HCT116 (cell line): Measurements from ENCODE around the gene POC1A. TPM values are rescaled to one million over a fixed set of nuclear protein-coding genes. Genes with fewer than 3 reads are reported as not detected.

Source experiments
- ATAC-seq: fragments of 200-7000 bp; cut with Tn5 transposase; 2 replicates; pipeline ENCODE4 v1.9.1; 2020; ENCODE audit warnings: mild to moderate bottlenecking, moderate library complexity
- BruUV-seq: library from RNA; stranded (reverse); fragments of 400-500 nt; replicated peaks from 2 replicates; lab custom pipeline; 2021; lab: Mats Ljungman, UMichigan
- CTCF ChIA-PET: fragments of 300-600 bp; sonication (Branson Sonifier 250); formaldehyde crosslinking; loops from one replicate; lab custom pipeline; 2021; ENCODE audit warnings: antibody characterized with exemption; lab: Charles Lee
- POLR2A ChIA-PET: fragments of 300-600, 350-600 bp; sonication (Branson Sonifier 250); formaldehyde crosslinking; loops from one replicate; lab custom pipeline; 2021; ENCODE audit warnings: antibody characterized with exemption; lab: Charles Lee
- RAD21 ChIA-PET, 2 experiments: fragments of 300-600 bp; sonication (Branson Sonifier 250); formaldehyde crosslinking; loops; one replicate each; lab custom pipeline; 2023; ENCODE audit warnings: low total read pairs in 2 of 2; ENCODE audit not compliant: uncharacterized antibody in 2 of 2, unreplicated experiment in 2 of 2, low non-redundant PET in 1 of 2; lab: Charles Lee
- DNase-seq: peaks from one replicate; pipeline ENCODE4 v3.0.0-alpha.2; 2010; ENCODE audit warnings: low read depth, low spot score
- H2AFZ ChIP-seq: fragments of 200-600 bp; shearing (Covaris generic), sonication (generic); 2 replicates; pipeline ENCODE4 v1.6.1; 2017; ENCODE audit warnings: low read depth, mixed run types, mixed read lengths, antibody characterized with exemption, low read length; ENCODE audit not compliant: poor library complexity, severe bottlenecking
- H3K27ac ChIP-seq: 2 replicates; pipeline ENCODE4 v1.5.1; 2012; ENCODE audit warnings: low read depth, low read length
- H3K27me3 ChIP-seq: fragments of 200-600 bp; sonication (generic); 2 replicates; pipeline ENCODE4 v1.6.1; 2016; ENCODE audit warnings: mixed run types, low read length, mixed read lengths; ENCODE audit not compliant: insufficient read depth
- H3K36me3 ChIP-seq, 2 experiments: fragments of 200-500 bp in 1 of 2; fragments of 200-600 bp in 1 of 2; sonication (Bioruptor generic) in 1 of 2; sonication (generic) in 1 of 2; 2 replicates each; pipeline versions ENCODE4 v1.5.1 to v1.6.1; 2014 to 2016; ENCODE audit warnings: low read length in 2 of 2, inconsistent platforms in 1 of 2, mixed read lengths in 1 of 2, mixed run types in 1 of 2; ENCODE audit not compliant: insufficient read depth in 2 of 2, control insufficient read depth in 1 of 2
- H3K4me1 ChIP-seq, 2 experiments: fragments of 200-600 bp in 1 of 2; sonication (generic) in 1 of 2; 2 replicates each; pipeline versions ENCODE4 v1.5.1 to v1.6.1; 2012 to 2017; ENCODE audit warnings: low read length in 2 of 2, inconsistent platforms in 1 of 2, mild to moderate bottlenecking in 1 of 2, mixed read lengths in 1 of 2, mixed run types in 1 of 2, moderate library complexity in 1 of 2; ENCODE audit not compliant: insufficient read depth in 2 of 2, control insufficient read depth in 1 of 2
- H3K4me2 ChIP-seq: fragments of 200-600 bp; sonication (generic); 2 replicates; pipeline ENCODE4 v1.6.1; 2017; ENCODE audit warnings: mixed run types, low read length, mixed read lengths
- H3K4me3 ChIP-seq, 2 experiments: fragments of 200-600 bp in 1 of 2; sonication (generic) in 1 of 2; replicated peaks in 1 of 2; 2 replicates each; pipeline ENCODE4 v1.5.1; 2011 to 2016; ENCODE audit warnings: low read length in 2 of 2, control low read depth in 1 of 2, low read depth in 1 of 2, mild to moderate bottlenecking in 1 of 2, mixed read lengths in 1 of 2, mixed run types in 1 of 2
- H3K79me2 ChIP-seq: fragments of 200-600 bp; sonication (generic); 2 replicates; pipeline ENCODE4 v1.6.1; 2017; ENCODE audit warnings: mild to moderate bottlenecking, mixed run types, low read length, moderate library complexity, mixed read lengths; ENCODE audit not compliant: insufficient read depth
- H3K9ac ChIP-seq: fragments of 200-600 bp; sonication (generic); 2 replicates; pipeline ENCODE4 v1.6.1; 2016; ENCODE audit warnings: low read length, mixed read lengths
- H3K9me2 ChIP-seq: fragments of 200-600 bp; sonication (generic), shearing (Covaris generic); 2 replicates; pipeline ENCODE4 v1.6.1; 2017; ENCODE audit warnings: mixed run types, mild to moderate bottlenecking, moderate library complexity; ENCODE audit not compliant: insufficient read depth
- H3K9me3 ChIP-seq, 2 experiments: fragments of 200-500 bp in 1 of 2; fragments of 200-600 bp in 1 of 2; sonication (Bioruptor generic) in 1 of 2; sonication (generic) in 1 of 2; 2 replicates each; pipeline ENCODE4 v1.6.1; 2014 to 2017; ENCODE audit warnings: low read length in 2 of 2, mixed read lengths in 2 of 2, inconsistent platforms in 1 of 2, low read depth in 1 of 2, mild to moderate bottlenecking in 1 of 2, mixed run types in 1 of 2, moderate library complexity in 1 of 2; ENCODE audit not compliant: control insufficient read depth in 1 of 2, insufficient read depth in 1 of 2
- H4K20me1 ChIP-seq: fragments of 200-600 bp; sonication (generic), shearing (Covaris generic); 2 replicates; pipeline ENCODE4 v1.6.1; 2017; ENCODE audit warnings: mixed run types, mild to moderate bottlenecking, moderate library complexity; ENCODE audit not compliant: insufficient read depth
- ATF3 ChIP-seq: IDR thresholded peaks from 2 replicates; pipeline ENCODE4 v1.6.1; 2012
- CBX3 ChIP-seq: IDR thresholded peaks from 2 replicates; pipeline ENCODE4 v1.6.1; 2012; ENCODE audit warnings: low read depth
- CEBPB ChIP-seq: IDR thresholded peaks from 2 replicates; pipeline ENCODE4 v1.6.1; 2012; ENCODE audit warnings: low read depth
- EGR1 ChIP-seq: IDR thresholded peaks from 2 replicates; pipeline ENCODE4 v1.6.1; 2012; ENCODE audit warnings: low read depth
- ELF1 ChIP-seq: IDR thresholded peaks from 2 replicates; pipeline ENCODE4 v1.6.1; 2012; ENCODE audit warnings: low read depth, borderline replicate concordance
- EZH2 ChIP-seq: fragments of 200-600 bp; sonication (generic); IDR thresholded peaks from 2 replicates; pipeline ENCODE4 v1.6.1; 2017; ENCODE audit warnings: antibody characterized with exemption, mixed run types
- EZH2phosphoT487 ChIP-seq: fragments of 200-600 bp; IDR thresholded peaks from 2 replicates; pipeline ENCODE4 v1.6.1; 2018; ENCODE audit warnings: antibody characterized with exemption, borderline replicate concordance
- FOSL1 ChIP-seq: IDR thresholded peaks from 2 replicates; pipeline ENCODE4 v1.6.1; 2012; ENCODE audit warnings: low read depth
- JUND ChIP-seq: IDR thresholded peaks from 2 replicates; pipeline ENCODE4 v1.6.1; 2012
- POLR2A ChIP-seq: IDR thresholded peaks from 2 replicates; pipeline ENCODE4 v1.7.0; 2011; ENCODE audit warnings: borderline replicate concordance; ENCODE audit not compliant: insufficient read depth, insufficient read length; ENCODE audit errors: extremely low read depth
- POLR2AphosphoS5 ChIP-seq: IDR thresholded peaks from 2 replicates; pipeline ENCODE4 v1.6.1; 2011; ENCODE audit warnings: mild to moderate bottlenecking, low read depth, low read length, moderate library complexity
- RAD21 ChIP-seq: IDR thresholded peaks from 2 replicates; pipeline ENCODE4 v1.6.1; 2012; ENCODE audit warnings: low read depth, mild to moderate bottlenecking
- SIN3A ChIP-seq: IDR thresholded peaks from 2 replicates; pipeline ENCODE4 v1.6.1; 2012; ENCODE audit warnings: low read depth
- TCF7L2 ChIP-seq: IDR thresholded peaks from 2 replicates; pipeline ENCODE4 v1.7.0; 2011; ENCODE audit warnings: borderline replicate concordance, inconsistent platforms; ENCODE audit not compliant: insufficient read depth, insufficient read length; ENCODE audit errors: extremely low read depth
- YY1 ChIP-seq: IDR thresholded peaks from 2 replicates; pipeline ENCODE4 v1.6.1; 2011; ENCODE audit warnings: low read length, low read depth, moderate library complexity, mild to moderate bottlenecking; ENCODE audit not compliant: insufficient replicate concordance; ENCODE audit errors: extremely low read depth
- ZFX ChIP-seq: fragments of 450-650 bp; IDR thresholded peaks from 2 replicates; pipeline ENCODE4 v1.6.1; 2017
- ZNF274 ChIP-seq: fragments of 200-500 bp; sonication (Bioruptor generic); IDR thresholded peaks from 2 replicates; pipeline ENCODE4 v1.6.1; 2014; ENCODE audit warnings: mild to moderate bottlenecking, low read depth, low read length, inconsistent platforms
- intact Hi-C: fragments of 100-400 bp; cut with micrococcal nuclease; formaldehyde crosslinking; loops from 2 replicates; pipeline ENCODE4 v1.10.0; 2022
- total RNA-seq: library from RNA; stranded (reverse); gene quantifications from one replicate; pipeline ENCODE4 v1.2.1, GENCODE V29; 2021; ENCODE audit not compliant: unreplicated experiment
- TF ChIP-seq, protein P1 (sequence below): IDR thresholded peaks from 2 replicates; pipeline ENCODE4 v1.6.1; 2011; ENCODE audit warnings: mild to moderate bottlenecking, low read length, moderate library complexity; ENCODE audit not compliant: insufficient replicate concordance; ENCODE audit errors: extremely low read depth
- TF ChIP-seq, protein P2 (sequence below): IDR thresholded peaks from 2 replicates; pipeline ENCODE4 v1.6.1; 2012
- TF ChIP-seq, protein P3 (sequence below): IDR thresholded peaks from 2 replicates; pipeline ENCODE4 v1.6.1; 2012; ENCODE audit warnings: low read depth

The POC1A gene
- total RNA-seq, 1 experiment from 2014 or later: 34.0 TPM

- ATAC-seq (no peak), DNase-seq (no peak)
- no peaks in the 10 kb centered on the region for H3K27me3 ChIP-seq
- no peak overlapping the region for H3K9ac ChIP-seq
- ChIA-PET CTCF (no interaction called here), RAD21 (no interaction called here), POLR2A (interaction anchor here (0.6 kb wide), 1 partner anchor 82 kb away, joined by 3 read pairs; no protein-coding TSS in a partner anchor)
- peaks cover 17% of the 10 kb centered on the region for H3K79me2 ChIP-seq
- TF ChIP-seq ELF1 (no peak), YY1 (no peak), POLR2A (no peak), ZNF274 (no peak), EZH2phosphoT487 (no peak), ATF3 (no peak), CBX3 (no peak), RAD21 (no peak), EGR1 (no peak), JUND (no peak), ZFX (no peak), CEBPB (no peak), POLR2AphosphoS5 (no peak), TCF7L2 (no peak), SIN3A (no peak), EZH2 (no peak), FOSL1 (no peak)
- TF ChIP-seq, protein P1, sequence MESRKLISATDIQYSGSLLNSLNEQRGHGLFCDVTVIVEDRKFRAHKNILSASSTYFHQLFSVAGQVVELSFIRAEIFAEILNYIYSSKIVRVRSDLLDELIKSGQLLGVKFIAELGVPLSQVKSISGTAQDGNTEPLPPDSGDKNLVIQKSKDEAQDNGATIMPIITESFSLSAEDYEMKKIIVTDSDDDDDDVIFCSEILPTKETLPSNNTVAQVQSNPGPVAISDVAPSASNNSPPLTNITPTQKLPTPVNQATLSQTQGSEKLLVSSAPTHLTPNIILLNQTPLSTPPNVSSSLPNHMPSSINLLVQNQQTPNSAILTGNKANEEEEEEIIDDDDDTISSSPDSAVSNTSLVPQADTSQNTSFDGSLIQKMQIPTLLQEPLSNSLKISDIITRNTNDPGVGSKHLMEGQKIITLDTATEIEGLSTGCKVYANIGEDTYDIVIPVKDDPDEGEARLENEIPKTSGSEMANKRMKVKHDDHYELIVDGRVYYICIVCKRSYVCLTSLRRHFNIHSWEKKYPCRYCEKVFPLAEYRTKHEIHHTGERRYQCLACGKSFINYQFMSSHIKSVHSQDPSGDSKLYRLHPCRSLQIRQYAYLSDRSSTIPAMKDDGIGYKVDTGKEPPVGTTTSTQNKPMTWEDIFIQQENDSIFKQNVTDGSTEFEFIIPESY: no peak
- TF ChIP-seq, protein P2, sequence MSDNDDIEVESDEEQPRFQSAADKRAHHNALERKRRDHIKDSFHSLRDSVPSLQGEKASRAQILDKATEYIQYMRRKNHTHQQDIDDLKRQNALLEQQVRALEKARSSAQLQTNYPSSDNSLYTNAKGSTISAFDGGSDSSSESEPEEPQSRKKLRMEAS: no peak
- TF ChIP-seq, protein P3, sequence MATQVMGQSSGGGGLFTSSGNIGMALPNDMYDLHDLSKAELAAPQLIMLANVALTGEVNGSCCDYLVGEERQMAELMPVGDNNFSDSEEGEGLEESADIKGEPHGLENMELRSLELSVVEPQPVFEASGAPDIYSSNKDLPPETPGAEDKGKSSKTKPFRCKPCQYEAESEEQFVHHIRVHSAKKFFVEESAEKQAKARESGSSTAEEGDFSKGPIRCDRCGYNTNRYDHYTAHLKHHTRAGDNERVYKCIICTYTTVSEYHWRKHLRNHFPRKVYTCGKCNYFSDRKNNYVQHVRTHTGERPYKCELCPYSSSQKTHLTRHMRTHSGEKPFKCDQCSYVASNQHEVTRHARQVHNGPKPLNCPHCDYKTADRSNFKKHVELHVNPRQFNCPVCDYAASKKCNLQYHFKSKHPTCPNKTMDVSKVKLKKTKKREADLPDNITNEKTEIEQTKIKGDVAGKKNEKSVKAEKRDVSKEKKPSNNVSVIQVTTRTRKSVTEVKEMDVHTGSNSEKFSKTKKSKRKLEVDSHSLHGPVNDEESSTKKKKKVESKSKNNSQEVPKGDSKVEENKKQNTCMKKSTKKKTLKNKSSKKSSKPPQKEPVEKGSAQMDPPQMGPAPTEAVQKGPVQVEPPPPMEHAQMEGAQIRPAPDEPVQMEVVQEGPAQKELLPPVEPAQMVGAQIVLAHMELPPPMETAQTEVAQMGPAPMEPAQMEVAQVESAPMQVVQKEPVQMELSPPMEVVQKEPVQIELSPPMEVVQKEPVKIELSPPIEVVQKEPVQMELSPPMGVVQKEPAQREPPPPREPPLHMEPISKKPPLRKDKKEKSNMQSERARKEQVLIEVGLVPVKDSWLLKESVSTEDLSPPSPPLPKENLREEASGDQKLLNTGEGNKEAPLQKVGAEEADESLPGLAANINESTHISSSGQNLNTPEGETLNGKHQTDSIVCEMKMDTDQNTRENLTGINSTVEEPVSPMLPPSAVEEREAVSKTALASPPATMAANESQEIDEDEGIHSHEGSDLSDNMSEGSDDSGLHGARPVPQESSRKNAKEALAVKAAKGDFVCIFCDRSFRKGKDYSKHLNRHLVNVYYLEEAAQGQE: no peak
- intact Hi-C loops: no loop called here
- H3K4me3 ChIP-seq: no peak overlapping the region
- H3K27ac ChIP-seq: no peak overlapping the region
- no peak overlapping the region for H3K4me2 ChIP-seq
- H2AFZ ChIP-seq: no peak overlapping the region
- H3K9me3 ChIP-seq: no peaks in the 10 kb centered on the region
- H3K9me2 ChIP-seq: no peaks in the 10 kb centered on the region
- BruUV-seq: no TSS peak
- peaks cover 0 to 6% of the 10 kb centered on the region in 2 experiments; a peak in 1 of 4 replicates for H3K36me3 ChIP-seq
- H3K4me1 ChIP-seq: peaks cover 9 to 33% of the 10 kb centered on the region in 2 experiments
- H4K20me1 ChIP-seq: no peaks in the 10 kb centered on the region
These were observed 40.5 kb upstream of the POC1A start for GRCh38 chr3:52194485-52195290.
